ENCODE measurements around the gene KIF25.

GRCh38 chr6:168021581-168021980 is 24.1 kb downstream of the KIF25 start:
- TF ChIP-seq ZBTB33 (IDR thresholded peaks at IDR 0.05) (no peak), SP1 (IDR thresholded peaks at IDR 0.05) (no peak), CTCF (IDR thresholded peaks at IDR 0.05; ENCODE audit: low read depth, low read length, missing input control) (no peak), REST (IDR thresholded peaks at IDR 0.05) (no peak)
